NCI-H345 treated with DMSO at 0.1 percent for 48 hours (cell line): ENCODE measurements around the gene VSIG10L.

Source experiments
- DNase-seq: peaks from one replicate; lab custom pipeline; 2025; ENCODE audit not compliant: unreplicated experiment; lab: John Stamatoyannopoulos, UW

VSIG10L gene

DNA sequence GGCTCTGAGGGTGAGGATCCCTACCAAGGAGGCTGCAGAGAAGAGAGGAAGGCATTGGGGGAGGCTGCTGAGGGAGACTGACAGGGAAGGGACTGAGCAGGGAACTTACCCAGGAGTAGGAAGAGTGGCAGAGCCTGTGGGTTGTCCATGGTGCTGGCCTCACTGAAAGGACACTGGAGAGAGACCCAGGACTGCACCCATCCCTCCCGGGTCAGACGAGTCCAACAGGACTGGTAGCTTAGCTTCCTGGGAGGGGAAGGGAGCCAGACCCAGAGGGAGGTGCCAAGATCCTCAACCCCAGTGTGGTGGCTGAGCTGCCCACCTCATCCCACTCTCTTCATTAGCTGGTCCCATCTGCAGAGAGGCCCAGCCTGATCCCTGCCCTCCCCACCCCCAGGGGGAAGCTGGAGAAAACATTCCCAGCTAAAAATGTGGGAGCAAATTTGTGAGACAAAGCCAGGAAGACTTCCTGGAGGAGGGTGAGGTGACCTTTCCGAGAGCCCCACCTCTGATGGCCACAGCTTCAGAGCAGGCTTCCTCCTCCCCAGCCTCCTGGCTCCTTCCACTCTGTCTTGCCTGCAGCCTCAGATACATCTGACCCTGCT, at the start of gene VSIG10L:
Gene VSIG10L (minus strand): TSS at position 164 of the 605 bp plus-strand sequence. CDS start 15 bp downstream, at position 149.
- no peak for DNase-seq

GRCh38 chr19:51391073-51391611, 49.2 kb upstream of the VSIG10L start:
- no peak for DNase-seq

- DNase-seq, result no peak
Observed at GRCh38 chr19:51389143-51389542, 47.2 kb upstream of the VSIG10L start.

DNA sequence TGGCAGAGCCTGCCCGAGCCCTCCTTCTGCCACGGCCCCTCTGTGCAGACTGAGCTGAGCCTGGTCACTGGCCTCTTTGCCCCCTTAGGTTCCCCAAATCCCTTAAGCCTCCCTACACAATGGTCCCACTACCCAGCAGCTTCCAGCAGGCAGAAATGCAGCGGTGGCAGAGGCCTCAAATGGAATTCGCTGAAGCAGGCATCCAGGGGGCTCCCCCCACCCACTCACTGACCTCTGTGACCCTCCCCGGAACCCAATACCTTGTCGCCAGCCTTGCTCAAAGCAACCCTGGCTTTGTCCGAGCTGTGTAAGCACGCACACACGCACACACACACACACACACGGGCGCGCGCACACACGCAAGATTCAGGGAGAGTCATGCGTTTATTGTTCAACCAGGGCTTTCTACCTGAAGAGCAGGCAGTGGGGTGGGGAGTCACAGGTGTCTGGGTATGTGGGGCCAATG, 46.0 kb upstream of the VSIG10L start, which contains the start of gene LIM2:
Gene LIM2 (minus strand): TSS at position 51 of the 466 bp plus-strand sequence. CDS start 531 bp downstream, outside the sequence.
- no peak for DNase-seq

- no peak for DNase-seq
Observed at GRCh38 chr19:51386882-51387520, 45.1 kb upstream of the VSIG10L start.

DNA sequence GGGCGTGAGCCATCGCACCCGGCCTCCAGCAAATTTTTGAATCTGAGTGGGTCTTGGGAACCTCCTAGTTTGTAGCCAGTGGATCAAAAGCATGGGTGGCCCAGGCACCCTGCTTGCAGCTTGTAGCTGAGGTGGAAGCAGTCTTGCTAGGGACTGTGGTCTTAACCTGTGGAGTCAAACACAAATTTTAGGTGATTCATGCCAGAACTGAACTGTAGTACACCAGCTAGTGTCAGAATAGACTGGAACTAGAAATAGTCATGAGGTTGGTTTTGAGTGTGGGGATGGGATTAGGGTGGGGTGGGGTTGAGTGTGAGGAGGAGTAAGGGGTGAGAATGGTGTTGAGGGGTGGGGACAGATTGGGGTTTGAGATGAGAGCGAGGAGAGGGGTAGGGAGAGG, 40.1 kb upstream of the VSIG10L start:
- no peak for DNase-seq

GRCh38 chr19:51380379-51380778, 38.4 kb upstream of the VSIG10L start:
- no peak for DNase-seq

GRCh38 chr19:51377422-51377821, 35.5 kb upstream of the VSIG10L start:
- no peak for DNase-seq

- no peak for DNase-seq
Observed at GRCh38 chr19:51375504-51376221, 33.7 kb upstream of the VSIG10L start.

DNA sequence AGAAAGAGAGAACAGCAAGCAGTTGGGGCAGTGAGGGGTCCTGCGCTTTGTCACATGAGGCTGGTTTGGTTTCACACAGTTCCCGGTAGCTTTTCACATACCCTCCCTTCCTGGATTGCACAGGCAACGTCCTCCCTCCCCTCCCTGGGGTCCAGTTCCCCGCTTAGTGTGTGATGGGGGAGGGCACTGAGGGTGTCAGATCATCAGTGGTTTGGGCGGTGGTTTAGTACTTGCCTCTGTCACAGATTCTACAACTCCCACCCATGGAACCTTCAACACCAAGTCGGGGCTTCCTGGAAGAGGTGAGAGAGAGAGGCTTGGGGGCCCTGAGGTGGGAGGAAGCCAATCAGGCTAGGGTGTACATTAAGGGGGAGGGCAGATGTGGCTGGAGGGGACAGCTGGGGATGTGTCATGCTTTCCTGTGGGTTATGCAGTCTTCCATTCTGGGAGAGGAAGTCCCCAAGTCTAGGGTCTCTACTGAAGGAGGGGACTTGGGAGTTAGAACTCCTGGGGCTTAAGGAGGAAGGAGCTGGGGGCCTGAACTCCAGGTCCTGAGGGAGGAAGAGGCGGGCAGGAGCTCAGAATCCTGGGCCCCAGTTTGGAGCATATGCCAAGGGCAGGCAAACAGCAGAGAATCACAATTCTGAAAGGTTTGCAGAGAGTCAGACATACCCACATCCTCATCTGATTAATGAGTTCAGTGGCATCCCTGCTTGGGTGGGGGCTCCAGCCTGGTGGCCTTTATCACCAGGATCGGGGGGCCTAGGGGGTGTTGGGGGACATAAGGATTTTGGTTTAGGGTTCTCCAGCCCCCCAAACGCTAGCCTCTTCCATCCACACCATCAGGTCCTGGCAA, 30.9 kb upstream of the VSIG10L start, which contains the start of gene NKG7:
Gene NKG7 (minus strand): TSS at position 6 of the 856 bp plus-strand sequence. CDS start 119 bp downstream, outside the sequence.
- no peak for DNase-seq

DNA sequence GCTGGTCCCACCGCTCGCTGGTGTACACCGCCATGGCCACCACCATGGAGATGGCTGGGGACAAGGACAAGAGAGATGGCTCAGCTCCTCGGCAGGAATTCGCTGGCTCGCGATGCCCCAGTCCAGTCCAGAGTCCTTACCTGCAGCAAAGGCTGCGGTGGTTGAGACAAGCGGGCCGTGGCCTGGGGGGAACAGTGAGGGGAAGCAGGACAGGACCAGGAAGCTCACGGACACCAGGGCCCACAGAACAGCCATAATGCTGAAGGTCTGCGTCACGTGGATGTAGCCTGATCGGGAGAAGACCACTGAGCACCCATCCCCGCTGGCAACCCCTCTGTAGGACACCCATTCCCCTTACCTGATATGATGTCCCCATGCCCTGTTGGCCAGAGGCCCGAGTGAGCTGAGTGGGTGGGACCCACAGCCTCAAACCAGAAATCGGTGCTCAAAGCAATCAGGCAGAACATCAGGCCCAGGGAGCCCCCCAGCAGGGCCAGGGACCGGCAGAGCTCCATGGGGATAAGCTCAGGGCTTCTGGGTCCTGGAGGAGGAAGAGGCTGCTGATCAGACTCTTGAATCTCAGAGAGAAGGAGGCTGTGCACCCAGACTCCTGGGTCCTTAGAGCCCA, 30.2 kb upstream of the VSIG10L start:
- DNase-seq, result no peak

DNA sequence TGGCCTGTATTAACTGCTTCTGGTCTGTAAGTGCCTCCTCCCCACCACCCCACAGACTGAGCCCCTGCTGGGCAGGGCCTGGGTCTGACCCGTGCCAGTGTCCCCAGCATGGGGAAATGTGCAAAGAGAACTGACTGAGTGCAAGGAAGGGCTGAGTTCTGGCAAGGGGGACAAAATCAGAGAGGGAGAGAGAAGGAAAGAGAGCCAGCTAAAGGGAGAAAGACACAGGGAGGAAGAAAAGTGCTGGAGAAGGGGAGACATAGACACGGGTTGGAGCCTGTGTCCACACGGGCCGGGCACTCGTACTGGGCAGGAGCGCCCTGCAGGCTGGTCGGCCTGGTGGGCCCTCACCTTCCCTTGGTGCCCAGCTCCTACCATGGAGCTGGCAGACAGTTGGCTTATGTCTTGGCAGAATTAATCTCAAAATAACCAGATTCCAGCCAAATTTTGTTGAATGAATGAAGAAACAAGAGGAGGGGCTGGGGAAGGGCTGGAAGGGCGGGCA, 29.3 kb upstream of the VSIG10L start:
- DNase-seq, result no peak

DNA sequence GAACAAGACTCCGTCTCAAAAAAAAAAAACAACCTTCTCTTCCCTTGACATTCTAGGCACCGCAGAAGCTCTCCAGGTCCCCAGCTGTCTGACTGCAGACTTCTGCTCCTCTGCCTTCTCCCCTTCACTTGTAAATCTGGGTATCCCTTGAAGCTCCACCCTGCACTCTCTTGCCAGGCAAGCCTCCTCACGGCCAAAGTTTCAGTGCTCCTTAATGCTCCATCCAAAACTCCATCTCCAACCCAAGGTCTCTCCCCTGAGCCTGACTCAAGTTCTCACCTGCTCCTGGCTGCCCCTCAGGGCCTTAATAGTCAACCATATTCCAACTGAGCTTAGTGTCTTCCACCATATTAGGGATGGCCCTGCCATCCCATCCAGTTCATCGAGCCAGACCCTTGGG, 28.3 kb upstream of the VSIG10L start:
- DNase-seq, result no peak

DNA sequence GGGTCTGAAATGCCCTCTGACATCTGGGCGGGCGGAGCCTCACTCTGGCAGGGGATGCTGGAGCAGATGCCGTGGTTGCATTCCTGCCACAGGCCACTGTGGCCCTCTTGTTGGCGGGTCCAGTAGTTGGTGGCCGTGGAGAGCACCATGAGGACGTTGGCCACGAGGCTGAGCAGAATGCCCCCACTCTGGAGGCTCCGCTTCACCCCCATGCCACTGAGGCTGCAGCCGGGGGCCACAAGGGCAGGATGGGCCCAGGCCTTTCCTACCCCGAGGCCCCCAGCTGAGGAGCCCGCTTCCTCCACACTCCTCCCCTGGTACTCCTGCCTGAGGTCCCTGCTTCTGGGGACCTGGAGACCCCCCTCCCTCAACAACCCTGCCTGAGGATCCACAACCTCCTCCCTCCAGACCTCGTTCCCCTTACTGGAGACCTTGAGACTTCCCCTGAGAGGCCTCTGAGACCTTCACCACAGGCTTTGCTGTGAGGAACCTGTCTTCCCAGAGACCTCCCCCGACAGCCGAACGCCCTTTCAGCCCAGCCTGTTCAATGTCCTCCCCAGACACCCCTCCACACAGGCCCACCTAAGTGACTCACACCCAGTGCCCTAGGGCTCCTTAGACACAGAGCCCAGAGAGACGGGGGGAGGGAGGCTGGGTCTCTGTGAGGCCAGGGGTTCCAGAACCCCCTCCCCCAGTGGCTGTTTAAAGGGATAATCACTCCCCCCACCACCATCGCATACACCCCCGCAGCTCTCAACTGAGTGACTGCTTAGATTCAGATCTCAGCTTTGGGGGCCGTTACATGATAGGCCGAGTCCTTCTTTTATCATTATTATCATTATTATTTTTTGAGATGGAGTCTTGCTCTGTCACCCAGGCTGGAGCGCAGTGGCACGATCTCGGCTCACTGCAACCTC, 26.7 kb upstream of the VSIG10L start, which contains the start of gene CLDND2:
Gene CLDND2 (minus strand): TSS at position 638 of the 917 bp plus-strand sequence. CDS start 426 bp downstream, at position 212.
- no peak for DNase-seq

GRCh38 chr19:51367565-51368365, 25.8 kb upstream of the VSIG10L start:
- no peak for DNase-seq

DNA sequence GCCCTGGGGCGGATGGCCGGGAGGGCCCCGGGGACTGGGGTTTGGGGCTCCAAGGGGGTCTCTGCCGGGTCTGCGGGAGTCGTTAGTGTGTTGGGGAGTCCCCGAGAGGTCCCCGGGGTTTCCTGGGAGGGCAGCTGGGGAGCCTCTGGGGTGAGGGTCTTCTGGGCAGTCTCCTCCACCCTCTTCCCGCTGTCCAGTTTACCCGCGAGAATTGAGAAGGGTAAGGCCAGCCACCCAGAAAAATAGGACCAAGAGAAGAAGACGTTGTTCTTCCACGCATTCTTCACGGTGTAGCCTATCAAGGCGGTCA, 25.3 kb upstream of the VSIG10L start:
- no peak for DNase-seq

- no peak for DNase-seq
Observed at GRCh38 chr19:51366389-51367254, 24.7 kb upstream of the VSIG10L start.
